CD4-positive, CD25-positive, alpha-beta regulatory T cell (primary cell): ENCODE data around the gene CAND2. TPM values are rescaled to one million over a fixed set of nuclear protein-coding genes. Genes with fewer than 3 reads are reported as not detected.
"Not testable (repeated sequence)": the region's sequence is repeated elsewhere in the genome, so short reads cannot be mapped to it uniquely, and the experiment has no call there.

ENCODE experiments used
- ATAC-seq, 2 donors: fragments of 150-1000 bp; cut with Tn5 transposase; one replicate each; pipeline ENCODE4 v1.10.0; 2021; ENCODE audit warnings: low read depth in 2 of 2, moderate number of reproducible peaks in 2 of 2, moderate library complexity in 1 of 2
- DNase-seq, 3 donors: peaks; one replicate each; pipeline versions ENCODE4 v3.0.0 to v3.0.0-alpha.2; 2012 to 2022; ENCODE audit warnings: mixed read lengths in 1 of 3
- H3K27ac ChIP-seq: one replicate; pipeline ENCODE4 v1.7.0; 2013; ENCODE audit warnings: mild to moderate bottlenecking, low read length; ENCODE audit not compliant: insufficient read depth, poor library complexity, severe bottlenecking
- H3K27me3 ChIP-seq: one replicate; pipeline ENCODE4 v1.7.0; 2013; ENCODE audit warnings: low read length; ENCODE audit not compliant: control insufficient read depth, insufficient read depth
- H3K36me3 ChIP-seq: one replicate; pipeline ENCODE4 v1.7.0; 2013; ENCODE audit warnings: mild to moderate bottlenecking, low read length, moderate library complexity; ENCODE audit not compliant: control insufficient read depth, insufficient read depth
- H3K4me1 ChIP-seq: 2 replicates; pipeline ENCODE4 v1.7.0; 2013; ENCODE audit warnings: mild to moderate bottlenecking, low read length; ENCODE audit not compliant: insufficient read depth, control insufficient read depth, poor library complexity, severe bottlenecking
- H3K4me3 ChIP-seq: one replicate; pipeline ENCODE4 v1.7.0; 2013; ENCODE audit warnings: low read depth, mild to moderate bottlenecking, low read length, moderate library complexity
- H3K9me3 ChIP-seq, 2 experiments: 1 replicate in 1 of 2; 2 replicates in 1 of 2; pipeline ENCODE4 v1.7.0; 2013; ENCODE audit warnings: low read length in 2 of 2, mild to moderate bottlenecking in 1 of 2, moderate library complexity in 1 of 2; ENCODE audit not compliant: control insufficient read depth in 2 of 2
- H3K27ac Mint-ChIP-seq, 3 donors: one replicate each; pipeline ENCODE4 v1.8.0; 2020 to 2022; ENCODE audit warnings: mild to moderate bottlenecking in 3 of 3, mixed read lengths in 3 of 3, moderate library complexity in 2 of 3
- H3K27me3 Mint-ChIP-seq: one replicate; pipeline ENCODE4 v1.8.0; 2022; ENCODE audit warnings: mild to moderate bottlenecking, mixed read lengths
- H3K36me3 Mint-ChIP-seq: one replicate; pipeline ENCODE4 v1.8.0; 2020; ENCODE audit warnings: mixed read lengths
- H3K4me1 Mint-ChIP-seq, 4 donors: one replicate each; pipeline ENCODE4 v1.8.0; 2020 to 2022; ENCODE audit warnings: mixed read lengths in 4 of 4, mild to moderate bottlenecking in 1 of 4
- H3K4me3 Mint-ChIP-seq, 4 donors: one replicate each; pipeline ENCODE4 v1.8.0; 2020 to 2022; ENCODE audit warnings: mild to moderate bottlenecking in 4 of 4, mixed read lengths in 4 of 4, moderate library complexity in 3 of 4
- H3K9me3 Mint-ChIP-seq, 7 donors: one replicate each; pipeline ENCODE4 v1.8.0; 2020 to 2022; ENCODE audit warnings: mixed read lengths in 7 of 7, mild to moderate bottlenecking in 3 of 7, moderate library complexity in 2 of 7
- polyA plus RNA-seq, 4 donors: library from polyadenylated mRNA; unstranded; fragments of 300-500 nt; fragmentation: Illumina TruSeq; gene quantifications; one replicate each; pipeline ENCODE4 v1.2.3, GENCODE V29; 2021
- total RNA-seq: library from RNA; stranded (reverse); gene quantifications from one replicate; pipeline ENCODE4 v1.2.3, GENCODE V29; 2022

Gene CAND2
- total and polyA plus RNA-seq, 5 donors from 2014 or later: 0.63 to 0.98 (median 0.76) TPM

- H3K4me3 ChIP-seq: no peak overlapping the region
- H3K36me3 ChIP-seq: no peaks in the 10 kb centered on the region
- H3K36me3 Mint-ChIP-seq: no peaks in the 10 kb centered on the region
- no peaks in the 10 kb centered on the region for H3K9me3 Mint-ChIP-seq
- no peaks in the 10 kb centered on the region for H3K27me3 ChIP-seq
- H3K27ac Mint-ChIP-seq: no peak overlapping the region
- ATAC-seq: no peak
- H3K4me3 Mint-ChIP-seq: no peak overlapping the region
- H3K9me3 ChIP-seq: no peaks in the 10 kb centered on the region
- DNase-seq: no peak
- H3K4me1 Mint-ChIP-seq: peaks cover 0 to 7% (median 0%) of the 10 kb centered on the region in 4 donors
- no peaks in the 10 kb centered on the region for H3K4me1 ChIP-seq
- no peak overlapping the region for H3K27ac ChIP-seq
- H3K27me3 Mint-ChIP-seq: peaks cover 23% of the 10 kb centered on the region
These were observed 82.8 kb downstream of the CAND2 start for GRCh38 chr3:12879191-12879815.

GRCh38 chr3:12881858-12882257 lies 85.4 kb downstream of the CAND2 start:
- not testable (repeated sequence) for H3K4me3 Mint-ChIP-seq, H3K27ac Mint-ChIP-seq, H3K36me3 Mint-ChIP-seq, DNase-seq, H3K4me1 ChIP-seq, H3K9me3 ChIP-seq, H3K9me3 Mint-ChIP-seq, H3K4me3 ChIP-seq, H3K36me3 ChIP-seq, H3K27me3 ChIP-seq, H3K27ac ChIP-seq
- Mint-ChIP-seq H3K27me3 (peaks cover 28% of the 10 kb centered on the region), H3K4me1 (peaks cover 0 to 14% (median 5%) of the 10 kb centered on the region in 4 donors)
- ATAC-seq: peak in 1 of 2 donors; percentile 27

GRCh38 chr3:12882336-12883310 lies 86.1 kb downstream of the CAND2 start:
- ATAC-seq: no peak
- H3K4me1 ChIP-seq: no peaks in the 10 kb centered on the region
- no peak overlapping the region for H3K27ac Mint-ChIP-seq

GRCh38 chr3:12884186-12884680 lies 87.8 kb downstream of the CAND2 start:
- no peaks in the 10 kb centered on the region for H3K36me3 Mint-ChIP-seq
- Histone ChIP-seq H3K36me3 (no peaks in the 10 kb centered on the region), H3K4me3 (no peak overlapping the region), H3K27ac (no peak overlapping the region), H3K27me3 (peaks cover 7% of the 10 kb centered on the region), H3K9me3 (no peaks in the 10 kb centered on the region), H3K4me1 (no peaks in the 10 kb centered on the region)
- peaks cover 0 to 13% (median 5%) of the 10 kb centered on the region in 4 donors for H3K4me1 Mint-ChIP-seq
- H3K4me3 Mint-ChIP-seq: no peak overlapping the region
- DNase-seq: no peak
- no peaks in the 10 kb centered on the region for H3K9me3 Mint-ChIP-seq
- ATAC-seq: no peak
- H3K27ac Mint-ChIP-seq: no peak overlapping the region
- peaks cover 45% of the 10 kb centered on the region for H3K27me3 Mint-ChIP-seq

More at GRCh38 chr3:12882336-12883310, 86.1 kb downstream of the CAND2 start:
- H3K4me1 Mint-ChIP-seq: peaks cover 0 to 13% (median 5%) of the 10 kb centered on the region in 4 donors
- H3K9me3 Mint-ChIP-seq: no peaks in the 10 kb centered on the region
- H3K27me3 Mint-ChIP-seq: peaks cover 30% of the 10 kb centered on the region
- DNase-seq: no peak
- no peak overlapping the region for H3K27ac ChIP-seq
- H3K9me3 ChIP-seq: no peaks in the 10 kb centered on the region
- H3K36me3 Mint-ChIP-seq: no peaks in the 10 kb centered on the region
- H3K4me3 Mint-ChIP-seq: no peak overlapping the region
- peaks cover 7% of the 10 kb centered on the region for H3K27me3 ChIP-seq
- H3K36me3 ChIP-seq: no peaks in the 10 kb centered on the region
- H3K4me3 ChIP-seq: no peak overlapping the region

Other genes with a start within 250 kb of the CAND2 start
- 24.6 TPM for gene MKRN2, start 239.6 kb upstream of the CAND2 start, total RNA-seq
- gene MKRN2, start 239.6 kb upstream of the CAND2 start, polyA plus RNA-seq: 10 to 100 TPM; 45.9 to 61.6 (median 54.0) TPM
- gene RAF1, start 132.6 kb upstream of the CAND2 start, total RNA-seq: 133 TPM
- 10 to 100 TPM; 54.1 to 73.5 (median 66.3) TPM for gene RAF1, start 132.6 kb upstream of the CAND2 start, polyA plus RNA-seq
- gene TMEM40, start 37.4 kb upstream of the CAND2 start, total RNA-seq: 4.4 TPM
- gene TMEM40, start 37.4 kb upstream of the CAND2 start, polyA plus RNA-seq: not detected
- 2,250 TPM for gene RPL32, start 44.9 kb downstream of the CAND2 start, total RNA-seq
- 1,000 to 10,000 TPM; 2,316 to 3,950 (median 3,295) TPM for gene RPL32, start 44.9 kb downstream of the CAND2 start, polyA plus RNA-seq